ENCODE results near the gene NOC2L.
A peak's percentile ranks its signal among the peaks of the same experiment; 100 is the strongest.
"Not testable (repeated sequence)": the region's sequence is repeated elsewhere in the genome, so short reads cannot be mapped to it uniquely, and the experiment has no call there.

NOC2L gene

DNA sequence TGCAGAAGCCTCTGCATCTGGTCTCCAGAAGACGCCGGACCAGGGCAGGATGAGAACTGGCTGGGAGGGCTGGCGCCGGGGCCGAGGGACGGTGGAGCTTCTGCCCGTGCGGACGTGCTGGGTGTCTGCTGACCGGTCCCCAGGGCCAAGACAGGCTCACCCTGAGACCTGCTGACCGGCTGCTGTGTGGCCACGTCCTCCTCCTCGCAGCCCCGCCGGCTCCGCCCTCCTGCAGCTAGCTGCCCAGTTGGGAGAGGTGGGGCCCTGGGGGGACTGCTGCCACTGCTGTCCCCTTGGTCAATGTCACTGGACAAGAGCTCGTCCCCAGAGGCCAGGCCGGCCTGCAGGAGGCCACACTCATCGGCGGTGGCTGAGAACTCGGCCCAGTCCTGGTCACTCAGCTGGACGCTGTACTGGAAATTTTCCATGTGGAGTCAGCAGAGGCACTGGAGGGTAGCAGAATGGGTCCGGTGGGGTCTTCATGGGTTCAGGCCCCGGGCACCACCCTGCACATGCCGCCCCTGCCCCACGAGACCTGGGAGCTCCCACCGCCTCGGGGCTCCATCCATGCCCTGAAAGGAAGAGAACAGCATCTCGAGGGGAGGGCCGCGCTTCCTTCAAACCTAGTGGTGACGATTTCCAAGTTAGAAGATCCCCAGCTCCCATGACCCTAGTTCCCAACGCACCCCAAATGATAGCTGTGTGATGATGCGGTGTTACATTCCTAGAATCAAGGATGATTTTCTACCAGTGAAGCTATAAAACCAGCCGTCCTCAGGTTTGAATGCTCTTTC lies 21.7 kb upstream of the NOC2L start:
- DNase-seq (ENCODE audit: extremely low read depth, low read depth) = no peak
- TF ChIP-seq, protein P1, sequence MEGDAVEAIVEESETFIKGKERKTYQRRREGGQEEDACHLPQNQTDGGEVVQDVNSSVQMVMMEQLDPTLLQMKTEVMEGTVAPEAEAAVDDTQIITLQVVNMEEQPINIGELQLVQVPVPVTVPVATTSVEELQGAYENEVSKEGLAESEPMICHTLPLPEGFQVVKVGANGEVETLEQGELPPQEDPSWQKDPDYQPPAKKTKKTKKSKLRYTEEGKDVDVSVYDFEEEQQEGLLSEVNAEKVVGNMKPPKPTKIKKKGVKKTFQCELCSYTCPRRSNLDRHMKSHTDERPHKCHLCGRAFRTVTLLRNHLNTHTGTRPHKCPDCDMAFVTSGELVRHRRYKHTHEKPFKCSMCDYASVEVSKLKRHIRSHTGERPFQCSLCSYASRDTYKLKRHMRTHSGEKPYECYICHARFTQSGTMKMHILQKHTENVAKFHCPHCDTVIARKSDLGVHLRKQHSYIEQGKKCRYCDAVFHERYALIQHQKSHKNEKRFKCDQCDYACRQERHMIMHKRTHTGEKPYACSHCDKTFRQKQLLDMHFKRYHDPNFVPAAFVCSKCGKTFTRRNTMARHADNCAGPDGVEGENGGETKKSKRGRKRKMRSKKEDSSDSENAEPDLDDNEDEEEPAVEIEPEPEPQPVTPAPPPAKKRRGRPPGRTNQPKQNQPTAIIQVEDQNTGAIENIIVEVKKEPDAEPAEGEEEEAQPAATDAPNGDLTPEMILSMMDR (IDR thresholded peaks at IDR 0.05; ENCODE audit: low read depth, low read length) = no peak

DNA sequence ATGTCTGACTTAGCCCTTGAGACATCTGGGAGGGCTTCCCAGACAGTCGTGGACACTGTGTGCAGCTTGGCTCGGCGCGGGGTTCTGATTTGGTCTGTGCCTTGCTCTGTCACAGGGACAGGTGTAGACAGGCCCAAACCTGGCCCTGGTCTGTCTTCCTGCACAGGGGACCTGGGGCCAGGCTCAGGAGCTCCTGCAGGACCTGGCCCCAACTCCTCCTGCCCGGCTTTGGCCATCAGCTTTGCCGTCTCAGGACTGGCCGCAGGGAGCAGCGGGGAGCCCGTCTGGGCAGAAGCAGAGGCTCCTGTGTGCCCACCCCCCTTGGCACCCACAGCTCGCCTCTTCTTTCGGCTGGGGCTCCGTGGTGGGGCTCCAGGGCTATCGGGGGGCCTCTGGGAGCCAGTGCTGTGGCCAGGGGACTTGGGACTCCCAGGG lies 21.1 kb upstream of the NOC2L start:
- TF ChIP-seq, protein P1 (IDR thresholded peaks at IDR 0.05; ENCODE audit: low read depth, low read length) = no peak

DNA sequence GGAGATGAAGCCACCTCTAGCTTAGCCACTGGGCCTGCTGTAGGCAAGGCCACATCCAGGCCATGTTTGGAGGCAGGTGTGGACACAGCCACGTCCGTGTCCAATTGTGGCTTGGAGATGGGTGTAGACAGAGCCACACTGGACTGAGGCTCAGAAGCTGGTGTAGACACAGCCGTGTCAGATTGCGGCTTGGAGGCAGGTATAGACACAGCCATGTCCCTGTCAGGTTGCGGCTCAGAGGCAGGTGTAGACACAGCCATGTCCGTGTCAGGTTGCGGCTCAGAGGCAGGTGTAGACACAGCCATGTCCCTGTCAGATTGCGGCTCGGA lies 20.7 kb upstream of the NOC2L start:
- TF ChIP-seq, protein P1 (IDR thresholded peaks at IDR 0.05; ENCODE audit: low read depth, low read length) = no peak
- DNase-seq (ENCODE audit: extremely low read depth, low read depth) = no peak

More for the DNA sequence above, 21.1 kb upstream of the NOC2L start:
- no peak for DNase-seq (ENCODE audit: extremely low read depth, low read depth)

DNA sequence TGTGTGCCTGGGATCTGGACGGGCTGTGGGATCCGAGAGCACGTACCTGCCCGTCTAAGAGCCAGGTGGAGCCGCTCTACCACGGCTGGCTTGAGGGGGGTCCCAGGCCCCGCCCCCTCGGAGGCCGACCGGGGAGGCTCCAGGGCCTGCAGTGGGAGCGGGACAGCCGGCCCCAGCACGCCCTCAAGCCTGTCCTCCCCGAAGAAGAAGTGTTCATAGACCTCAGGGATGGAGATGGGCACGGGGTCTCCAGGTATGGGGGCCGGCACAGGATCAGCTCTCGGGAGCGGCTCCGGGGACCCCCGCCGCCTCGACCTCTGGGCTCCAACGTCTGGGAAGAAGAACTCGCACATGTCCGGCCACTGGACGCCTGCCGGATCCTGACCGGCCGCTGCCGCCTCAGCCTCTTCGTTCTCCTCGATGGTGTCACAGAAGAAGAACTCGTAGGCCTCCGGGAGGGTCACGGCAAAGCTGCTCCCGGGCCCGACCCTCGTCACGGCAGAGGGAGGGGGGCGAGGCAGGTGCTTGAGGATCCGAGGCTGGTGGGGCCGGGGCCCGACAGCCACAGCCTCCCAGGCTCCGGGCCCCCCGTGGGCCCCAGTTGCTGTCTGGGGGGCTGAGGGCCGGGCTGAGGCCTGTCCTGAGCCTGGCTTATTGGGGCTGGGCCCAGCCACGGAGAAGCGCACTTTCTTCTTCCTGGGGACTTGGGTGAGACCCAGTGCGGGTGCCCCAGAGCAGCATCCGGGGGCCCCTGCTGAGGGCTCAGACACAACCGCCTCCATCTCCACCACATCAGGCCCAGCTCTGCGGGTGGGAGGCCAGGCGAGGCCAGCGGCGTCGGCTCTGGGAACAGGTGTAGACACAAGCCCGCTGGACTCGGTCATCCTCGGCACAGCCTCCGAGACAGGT lies 20.0 kb upstream of the NOC2L start:
- DNase-seq (ENCODE audit: extremely low read depth, low read depth) = no peak
- TF ChIP-seq, protein P1 (IDR thresholded peaks at IDR 0.05; ENCODE audit: low read depth, low read length) = no peak

DNA sequence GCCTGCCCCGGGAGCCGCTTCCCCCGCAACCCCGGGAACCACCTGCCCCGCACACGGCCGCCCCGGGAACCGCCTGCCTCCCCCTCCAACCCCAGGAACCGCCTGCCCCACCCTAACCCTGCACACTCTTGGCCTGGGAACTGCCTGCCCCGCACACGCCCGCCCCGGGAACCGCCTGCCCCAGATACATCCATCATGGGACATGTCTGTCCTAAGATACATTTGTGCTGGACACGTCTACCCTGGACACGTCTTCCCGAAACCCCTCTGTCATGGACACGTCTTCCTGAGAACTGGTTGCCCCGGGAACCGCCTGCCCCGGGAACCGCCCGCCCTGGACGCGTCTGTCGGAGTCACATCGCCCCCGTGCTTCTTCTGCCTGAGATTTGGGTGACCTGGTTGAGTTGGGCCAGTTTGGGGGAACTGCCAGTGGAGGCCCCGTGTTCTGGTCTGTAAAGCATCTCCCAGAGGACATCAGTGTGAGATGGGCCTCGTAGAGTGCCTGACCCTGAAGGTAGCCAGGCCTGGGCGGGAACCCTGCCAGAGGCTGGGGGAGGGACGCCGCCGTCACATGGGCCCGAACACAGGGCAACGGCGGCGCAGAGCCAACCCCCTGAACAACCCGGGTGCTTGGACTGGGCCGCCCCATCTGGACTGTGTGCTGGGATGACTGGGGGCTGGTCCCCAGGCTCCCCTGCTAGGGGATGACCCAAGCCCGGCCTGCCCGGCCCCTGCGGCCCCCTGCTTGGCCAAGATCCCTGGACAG lies 19.2 kb upstream of the NOC2L start:
- TF ChIP-seq, protein P1 (IDR thresholded peaks at IDR 0.05; ENCODE audit: low read depth, low read length) = no peak
- DNase-seq (ENCODE audit: extremely low read depth, low read depth) = no peak

DNA sequence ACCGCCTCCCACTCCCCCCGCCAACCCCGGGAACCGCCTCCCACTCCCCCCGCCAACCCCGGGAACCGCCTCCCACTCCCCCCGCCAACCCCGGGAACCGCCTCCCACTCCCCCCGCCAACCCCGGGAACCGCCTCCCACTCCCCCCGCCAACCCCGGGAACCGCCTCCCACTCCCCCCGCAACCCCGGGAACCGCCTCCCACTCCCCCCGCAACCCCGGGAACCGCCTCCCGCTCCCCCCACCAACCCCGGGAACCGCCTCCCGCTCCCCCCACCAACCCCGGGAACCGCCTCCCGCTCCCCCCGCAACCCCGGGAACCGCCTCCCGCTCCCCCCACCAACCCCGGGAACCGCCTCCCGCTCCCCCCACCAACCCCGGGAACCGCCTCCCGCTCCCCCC lies 17.7 kb upstream of the NOC2L start:
- not testable (repeated sequence) for DNase-seq (ENCODE audit: extremely low read depth, low read depth)

DNA sequence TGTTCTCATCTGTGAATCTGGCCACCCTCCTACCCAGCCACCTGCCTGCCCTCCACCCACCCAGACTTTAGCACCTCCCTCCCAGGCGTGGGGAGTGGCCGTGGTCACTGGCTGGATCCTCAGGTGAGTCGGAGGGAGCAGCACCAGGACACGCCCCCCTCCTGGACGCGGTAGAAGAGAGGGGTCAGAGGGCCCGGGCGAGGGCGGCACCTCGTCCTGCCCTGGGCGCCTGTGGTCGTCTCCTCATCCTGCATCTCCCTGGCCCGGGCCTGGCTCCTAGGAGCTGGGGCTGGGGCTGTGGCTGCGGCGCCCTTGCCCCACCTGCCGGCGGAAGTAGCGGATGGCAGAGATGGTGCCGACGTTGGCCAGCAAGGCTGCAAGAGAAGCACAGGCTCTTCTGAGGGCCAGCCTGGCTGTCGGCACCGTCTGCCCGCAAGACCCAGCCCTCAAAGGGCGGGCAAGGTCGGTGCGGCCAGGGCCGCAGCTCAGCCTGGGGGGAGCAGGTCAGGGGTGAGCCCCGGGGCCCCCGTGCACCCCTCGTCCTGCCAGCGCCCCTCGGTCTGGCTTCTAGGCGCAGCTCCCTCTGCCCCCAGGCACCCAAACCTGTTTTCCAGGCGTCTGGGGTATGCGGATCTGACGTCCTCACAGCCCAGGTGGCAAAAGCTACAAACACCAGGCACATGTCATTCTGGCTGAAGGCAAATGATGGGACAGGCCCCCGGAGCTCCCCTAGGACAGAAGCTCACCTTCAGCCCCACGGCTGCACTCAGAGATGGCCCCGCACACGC lies 17.0 kb upstream of the NOC2L start:
- no peak for DNase-seq (ENCODE audit: extremely low read depth, low read depth)
- TF ChIP-seq, protein P1 (IDR thresholded peaks at IDR 0.05; ENCODE audit: low read depth, low read length) = peak; percentile 69

All from AG09319 (cell line).